ENCODE measurements around the gene MYT1.

MYT1 gene
- long read RNA-seq, partial matches to known transcripts, result 0 of 1 reads
- long read RNA-seq, other reads (novel, unspliced or antisense), result 1 of 1 reads

DNA sequence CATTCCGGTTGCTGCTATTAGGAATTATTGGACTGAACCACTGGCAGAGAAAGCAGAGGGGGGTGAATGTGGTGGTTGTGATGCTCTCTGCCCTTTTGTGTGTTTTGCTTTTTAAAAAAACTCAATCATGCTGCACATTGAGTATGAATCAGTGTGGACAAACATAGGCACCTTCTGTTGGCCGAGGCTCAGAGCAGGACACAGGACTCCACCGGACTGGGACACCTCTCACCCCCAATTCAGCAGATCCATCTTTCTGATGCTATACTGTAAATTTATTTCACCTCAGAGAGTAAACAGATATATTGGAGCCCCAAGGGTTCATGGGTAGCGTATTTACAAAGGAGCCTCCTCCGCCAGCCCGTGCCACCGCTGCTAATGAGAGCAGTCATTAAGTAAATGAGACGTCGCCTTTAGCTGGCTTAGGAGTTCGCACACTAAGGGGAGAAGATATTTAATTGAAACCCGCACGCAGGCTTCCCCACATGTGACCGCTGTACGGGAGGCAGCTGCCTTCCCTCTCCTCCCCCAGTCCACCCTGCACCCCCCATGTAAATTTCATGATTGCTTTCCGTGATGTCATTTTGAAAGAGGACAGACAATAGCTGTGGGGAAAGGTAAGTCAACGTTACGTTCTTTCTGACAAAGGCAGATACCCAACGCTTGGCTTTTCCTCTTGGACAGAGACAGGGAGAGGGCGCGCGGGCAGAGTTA, at the start of gene MYT1:
TSS of gene MYT1 (plus strand) at position 330 of the 714 bp plus-strand sequence. CDS start 34,410 bp downstream, outside the sequence.
- TF ChIP-seq POLR2AphosphoS5 (IDR thresholded peaks at IDR 0.05; ENCODE audit: low read depth) (no peak), SPI1 (IDR thresholded peaks at IDR 0.05; ENCODE audit: borderline replicate concordance, low read depth) (no peak), GABPA (IDR thresholded peaks at IDR 0.05; ENCODE audit: low read depth) (no peak)
- TF ChIP-seq, protein P1, sequence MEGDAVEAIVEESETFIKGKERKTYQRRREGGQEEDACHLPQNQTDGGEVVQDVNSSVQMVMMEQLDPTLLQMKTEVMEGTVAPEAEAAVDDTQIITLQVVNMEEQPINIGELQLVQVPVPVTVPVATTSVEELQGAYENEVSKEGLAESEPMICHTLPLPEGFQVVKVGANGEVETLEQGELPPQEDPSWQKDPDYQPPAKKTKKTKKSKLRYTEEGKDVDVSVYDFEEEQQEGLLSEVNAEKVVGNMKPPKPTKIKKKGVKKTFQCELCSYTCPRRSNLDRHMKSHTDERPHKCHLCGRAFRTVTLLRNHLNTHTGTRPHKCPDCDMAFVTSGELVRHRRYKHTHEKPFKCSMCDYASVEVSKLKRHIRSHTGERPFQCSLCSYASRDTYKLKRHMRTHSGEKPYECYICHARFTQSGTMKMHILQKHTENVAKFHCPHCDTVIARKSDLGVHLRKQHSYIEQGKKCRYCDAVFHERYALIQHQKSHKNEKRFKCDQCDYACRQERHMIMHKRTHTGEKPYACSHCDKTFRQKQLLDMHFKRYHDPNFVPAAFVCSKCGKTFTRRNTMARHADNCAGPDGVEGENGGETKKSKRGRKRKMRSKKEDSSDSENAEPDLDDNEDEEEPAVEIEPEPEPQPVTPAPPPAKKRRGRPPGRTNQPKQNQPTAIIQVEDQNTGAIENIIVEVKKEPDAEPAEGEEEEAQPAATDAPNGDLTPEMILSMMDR (IDR thresholded peaks at IDR 0.05; ENCODE audit: insufficient read depth, low read length), result no peak
- TF ChIP-seq, protein P2, sequence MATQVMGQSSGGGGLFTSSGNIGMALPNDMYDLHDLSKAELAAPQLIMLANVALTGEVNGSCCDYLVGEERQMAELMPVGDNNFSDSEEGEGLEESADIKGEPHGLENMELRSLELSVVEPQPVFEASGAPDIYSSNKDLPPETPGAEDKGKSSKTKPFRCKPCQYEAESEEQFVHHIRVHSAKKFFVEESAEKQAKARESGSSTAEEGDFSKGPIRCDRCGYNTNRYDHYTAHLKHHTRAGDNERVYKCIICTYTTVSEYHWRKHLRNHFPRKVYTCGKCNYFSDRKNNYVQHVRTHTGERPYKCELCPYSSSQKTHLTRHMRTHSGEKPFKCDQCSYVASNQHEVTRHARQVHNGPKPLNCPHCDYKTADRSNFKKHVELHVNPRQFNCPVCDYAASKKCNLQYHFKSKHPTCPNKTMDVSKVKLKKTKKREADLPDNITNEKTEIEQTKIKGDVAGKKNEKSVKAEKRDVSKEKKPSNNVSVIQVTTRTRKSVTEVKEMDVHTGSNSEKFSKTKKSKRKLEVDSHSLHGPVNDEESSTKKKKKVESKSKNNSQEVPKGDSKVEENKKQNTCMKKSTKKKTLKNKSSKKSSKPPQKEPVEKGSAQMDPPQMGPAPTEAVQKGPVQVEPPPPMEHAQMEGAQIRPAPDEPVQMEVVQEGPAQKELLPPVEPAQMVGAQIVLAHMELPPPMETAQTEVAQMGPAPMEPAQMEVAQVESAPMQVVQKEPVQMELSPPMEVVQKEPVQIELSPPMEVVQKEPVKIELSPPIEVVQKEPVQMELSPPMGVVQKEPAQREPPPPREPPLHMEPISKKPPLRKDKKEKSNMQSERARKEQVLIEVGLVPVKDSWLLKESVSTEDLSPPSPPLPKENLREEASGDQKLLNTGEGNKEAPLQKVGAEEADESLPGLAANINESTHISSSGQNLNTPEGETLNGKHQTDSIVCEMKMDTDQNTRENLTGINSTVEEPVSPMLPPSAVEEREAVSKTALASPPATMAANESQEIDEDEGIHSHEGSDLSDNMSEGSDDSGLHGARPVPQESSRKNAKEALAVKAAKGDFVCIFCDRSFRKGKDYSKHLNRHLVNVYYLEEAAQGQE (IDR thresholded peaks at IDR 0.05; ENCODE audit: insufficient replicate concordance, low read depth), result no peak
- no peak for DNase-seq (ENCODE audit: low read depth in 1 of 2, low spot score in 1 of 2)
- no peak within 1 kb of the TSS for H3K4me3 ChIP-seq (replicated peaks; ENCODE audit: insufficient read depth, low read length)
- H3K27ac ChIP-seq (replicated peaks), result no peak within 1 kb of the TSS
- peaks cover 20% of the 10 kb centered on the region for H3K27me3 ChIP-seq (ENCODE audit: insufficient read depth, poor library complexity, severe bottlenecking)

DNA sequence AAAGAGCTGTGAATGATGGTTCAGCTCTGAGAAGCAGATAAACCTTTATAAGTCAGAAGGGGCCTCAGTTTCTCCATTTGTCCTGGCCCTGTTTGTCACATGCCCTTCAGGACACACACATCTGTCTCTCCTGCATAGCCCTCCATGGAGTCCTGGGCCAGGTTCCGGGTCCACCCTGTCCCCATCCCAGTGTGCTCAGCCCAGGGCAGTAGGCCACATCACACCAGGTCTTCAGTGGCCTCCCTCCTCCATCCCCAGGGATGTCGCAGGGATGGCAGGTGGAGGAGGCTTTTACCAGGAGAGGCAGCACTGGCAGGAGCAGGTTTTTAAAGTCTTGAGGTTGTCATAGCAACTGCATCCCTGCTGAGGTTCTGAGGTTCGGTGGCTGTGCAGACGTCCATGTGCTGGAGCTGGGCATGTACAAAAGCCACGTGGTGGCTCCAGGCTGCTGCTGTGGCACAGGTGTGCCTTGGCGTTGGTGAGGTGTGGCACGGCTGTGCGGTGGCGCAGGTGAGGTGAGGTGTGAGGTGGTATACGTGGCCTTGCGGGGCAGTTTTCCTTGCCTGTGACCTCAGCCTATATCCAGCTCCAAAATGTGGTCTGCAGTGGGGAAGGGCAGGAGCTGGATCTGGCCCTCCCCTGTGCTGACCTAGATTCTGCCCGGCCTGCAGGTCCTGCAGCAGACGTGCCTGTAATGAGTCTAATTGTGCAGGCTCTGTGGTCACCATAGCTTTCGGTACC, 48.9 kb upstream of the MYT1 start:
- no peak overlapping the region for H3K27ac ChIP-seq (replicated peaks)
- no peak for DNase-seq (ENCODE audit: low read depth in 1 of 2, low spot score in 1 of 2)
- no peaks in the 10 kb centered on the region for H3K27me3 ChIP-seq (ENCODE audit: insufficient read depth, poor library complexity, severe bottlenecking)

DNA sequence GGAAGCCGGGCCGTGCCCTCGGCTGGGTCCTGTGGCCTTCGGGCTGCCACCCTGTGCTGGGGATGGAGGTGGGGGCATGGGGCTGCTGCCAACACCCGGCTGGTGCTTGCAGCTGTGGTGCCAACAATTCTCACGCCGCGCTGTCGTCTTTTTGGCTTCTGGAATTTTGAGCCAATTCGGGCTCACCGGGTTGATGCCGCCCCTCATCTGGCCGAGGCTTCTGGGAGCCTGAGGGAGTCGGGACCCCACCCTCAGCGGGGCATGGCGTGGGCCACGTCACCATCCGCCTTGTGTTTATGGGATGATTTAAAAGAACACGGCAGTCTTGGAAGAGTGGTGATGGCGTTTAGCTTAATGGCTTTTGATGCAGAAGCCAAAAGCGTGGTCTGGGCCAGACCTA, 48.2 kb upstream of the MYT1 start:
- DNase-seq (ENCODE audit: low read depth in 1 of 2, low spot score in 1 of 2), result no peak

More for the DNA sequence above, 48.9 kb upstream of the MYT1 start:
- TF ChIP-seq GABPA (IDR thresholded peaks at IDR 0.05; ENCODE audit: low read depth) (no peak), POLR2AphosphoS5 (IDR thresholded peaks at IDR 0.05; ENCODE audit: low read depth) (no peak), SPI1 (IDR thresholded peaks at IDR 0.05; ENCODE audit: borderline replicate concordance, low read depth) (no peak)
- TF ChIP-seq, protein P2 (IDR thresholded peaks at IDR 0.05; ENCODE audit: insufficient replicate concordance, low read depth), result no peak
- TF ChIP-seq, protein P1 (IDR thresholded peaks at IDR 0.05; ENCODE audit: insufficient read depth, low read length), result no peak
- H3K4me3 ChIP-seq (replicated peaks; ENCODE audit: insufficient read depth, low read length), result no peak overlapping the region

More for the DNA sequence above, 48.2 kb upstream of the MYT1 start:
- H3K4me3 ChIP-seq (replicated peaks; ENCODE audit: insufficient read depth, low read length), result no peak overlapping the region
- no peak overlapping the region for H3K27ac ChIP-seq (replicated peaks)
- TF ChIP-seq GABPA (IDR thresholded peaks at IDR 0.05; ENCODE audit: low read depth), result no peak
- no peaks in the 10 kb centered on the region for H3K27me3 ChIP-seq (ENCODE audit: insufficient read depth, poor library complexity, severe bottlenecking)
